ENCODE data around the gene FAXC.
"Not testable (repeated sequence)": the region's sequence is repeated elsewhere in the genome, so short reads cannot be mapped to it uniquely, and the experiment has no call there.

FAXC gene

DNA sequence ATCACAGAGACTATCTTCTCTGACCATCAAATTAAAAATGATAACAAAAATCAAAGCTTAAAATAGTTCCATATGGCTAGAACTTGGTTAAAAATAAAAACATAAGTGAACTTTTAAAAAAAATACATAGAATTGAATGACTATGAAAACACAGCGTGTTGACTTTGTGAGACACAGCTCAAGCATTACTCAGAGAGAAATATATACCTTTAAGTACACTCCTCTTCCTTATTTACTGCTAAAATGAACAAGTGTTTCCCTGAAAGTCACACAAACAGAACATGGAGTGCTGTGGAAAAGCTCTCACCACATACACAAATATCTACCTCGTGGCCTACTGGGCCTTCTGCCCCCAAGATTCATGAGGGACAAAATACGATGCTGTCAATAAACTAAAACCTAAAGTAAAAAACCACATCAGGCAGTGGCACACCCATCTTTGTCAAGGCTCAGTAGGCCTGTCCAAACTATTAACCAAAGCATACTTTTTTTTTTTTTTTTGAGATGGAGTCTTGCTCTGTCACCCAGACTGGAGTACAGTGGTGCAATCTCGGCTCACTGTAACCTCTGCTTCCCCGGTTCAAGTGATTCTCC is 7.5 kb downstream of the FAXC start:
- DNase-seq (ENCODE audit: low spot score) = no peak

DNA sequence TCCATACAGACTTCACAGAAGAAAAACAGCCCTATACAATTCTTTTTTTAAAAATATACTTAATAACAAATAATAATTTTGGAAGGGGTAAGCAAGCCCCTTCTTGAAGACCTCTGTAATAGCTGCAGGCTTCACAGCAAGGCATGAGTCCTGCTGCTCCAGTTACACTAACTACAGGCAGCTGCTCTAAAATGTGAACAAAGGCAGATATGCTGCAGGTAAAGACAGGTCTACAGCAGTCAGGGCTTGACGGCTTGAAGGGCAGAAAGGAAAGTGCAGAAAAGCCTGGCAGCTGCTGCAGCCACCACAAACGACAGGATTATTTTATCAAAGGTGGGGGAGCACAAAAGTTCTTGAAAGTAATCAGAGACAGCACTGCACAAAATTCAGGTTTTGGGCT is 11.3 kb downstream of the FAXC start:
- DNase-seq (ENCODE audit: low spot score) = no peak

DNA sequence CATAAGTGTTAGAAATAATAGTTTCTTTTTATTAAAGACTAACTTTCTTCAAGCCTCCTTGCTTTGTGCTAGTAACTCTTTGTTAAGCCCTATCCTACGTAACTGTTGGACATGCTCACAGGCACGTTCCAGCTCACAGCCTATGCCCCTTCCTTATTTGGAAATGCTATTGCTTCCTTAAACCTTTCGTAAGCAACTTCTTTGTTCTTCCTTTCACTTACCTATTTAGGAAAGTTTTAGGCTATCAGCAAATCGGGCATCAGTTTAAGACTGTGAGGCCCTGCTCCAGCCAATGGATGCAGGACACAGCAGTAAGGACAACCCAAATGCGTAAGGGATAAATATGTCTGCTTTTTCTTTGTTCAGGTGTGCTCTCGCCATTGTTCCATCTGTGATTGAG is 14.2 kb downstream of the FAXC start:
- DNase-seq (ENCODE audit: low spot score) = not testable (repeated sequence)

DNA sequence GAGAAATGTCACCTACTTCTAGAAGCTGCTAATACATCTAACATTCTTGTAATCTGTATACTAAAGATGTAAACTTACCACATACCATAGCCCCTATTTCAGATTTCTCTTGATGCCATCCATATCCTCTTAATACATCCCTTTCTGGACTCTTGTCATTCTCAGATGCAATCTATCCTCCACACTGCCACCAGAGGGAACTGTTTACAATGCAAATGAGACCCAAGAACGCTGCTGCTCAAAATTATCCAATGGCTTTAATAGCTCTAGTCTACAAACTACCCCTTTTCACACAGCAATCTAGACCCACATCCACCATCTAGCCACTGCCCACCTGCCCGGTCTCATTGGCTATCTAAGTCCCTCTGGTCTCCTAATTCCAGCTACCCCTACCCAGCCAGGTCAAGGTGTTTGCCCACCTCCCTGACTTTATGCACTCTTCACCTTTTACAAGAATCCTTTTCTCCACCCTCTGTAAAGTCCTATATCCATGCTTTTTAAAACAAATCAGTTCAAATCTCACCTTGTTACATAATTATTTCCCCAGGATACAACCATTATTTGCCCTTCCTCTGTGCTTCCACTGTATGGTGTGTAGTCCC is 14.8 kb downstream of the FAXC start:
- DNase-seq (ENCODE audit: low spot score) = peak; percentile 69

DNA sequence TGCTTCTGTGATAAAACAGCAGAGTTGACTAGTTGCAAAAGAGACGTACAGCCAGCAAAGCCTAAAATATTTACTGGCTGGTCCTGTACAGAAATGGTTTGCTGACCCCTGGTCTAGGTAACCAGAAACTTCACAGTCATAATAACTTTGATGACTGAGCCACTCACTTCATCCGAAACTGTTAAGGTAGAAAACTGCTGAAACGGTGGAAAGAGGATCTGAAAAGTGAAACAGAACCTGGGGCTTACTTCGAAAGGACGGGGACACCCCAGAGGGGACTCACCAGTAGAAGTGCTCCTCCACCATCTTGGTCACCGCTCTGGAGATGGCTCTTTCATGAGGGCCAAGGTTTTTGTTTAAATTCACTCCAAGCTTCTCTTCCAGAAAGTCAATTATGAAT is 16.4 kb downstream of the FAXC start:
- DNase-seq (ENCODE audit: low spot score) = peak; percentile 14

DNA sequence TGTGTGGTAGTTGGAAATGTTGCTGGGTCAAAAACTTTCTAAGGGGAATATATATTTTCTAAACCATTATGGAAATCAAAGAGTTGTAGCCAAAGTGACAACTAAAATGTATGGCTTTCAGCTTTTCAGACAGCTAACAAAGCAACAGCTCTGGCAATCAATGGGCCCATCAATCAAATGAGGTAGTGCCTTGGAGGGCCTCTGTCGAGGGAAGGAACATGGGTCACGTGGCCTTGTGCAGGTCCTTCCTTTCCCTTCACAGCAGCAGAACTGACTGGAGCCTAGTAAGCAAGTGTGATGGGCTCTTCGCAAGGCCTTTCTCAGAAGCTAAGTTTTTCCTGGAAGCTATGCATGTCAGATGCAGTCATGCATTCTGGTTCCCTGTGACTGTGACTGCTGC is 17.9 kb downstream of the FAXC start:
- no peak for DNase-seq (ENCODE audit: low spot score)

DNA sequence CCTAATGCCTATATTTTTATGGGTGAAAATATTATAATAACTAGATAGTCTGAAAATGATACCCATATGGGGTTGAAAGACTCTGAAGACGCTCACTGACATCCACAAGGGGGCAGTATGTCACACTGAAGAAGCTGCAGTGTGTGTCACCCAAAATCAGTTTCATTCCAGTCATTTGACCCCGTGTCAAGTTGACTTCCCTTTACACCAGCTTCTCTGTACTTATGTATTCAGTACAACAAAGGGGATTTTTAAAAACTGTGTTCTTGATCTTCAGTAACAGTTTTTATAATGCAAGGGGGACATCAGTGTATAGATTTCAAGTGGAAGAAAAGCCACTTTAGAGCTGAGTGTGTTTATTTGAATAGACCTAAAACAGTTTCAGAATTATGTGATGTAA is 19.3 kb downstream of the FAXC start:
- peak; percentile 88 for DNase-seq (ENCODE audit: low spot score)

DNA sequence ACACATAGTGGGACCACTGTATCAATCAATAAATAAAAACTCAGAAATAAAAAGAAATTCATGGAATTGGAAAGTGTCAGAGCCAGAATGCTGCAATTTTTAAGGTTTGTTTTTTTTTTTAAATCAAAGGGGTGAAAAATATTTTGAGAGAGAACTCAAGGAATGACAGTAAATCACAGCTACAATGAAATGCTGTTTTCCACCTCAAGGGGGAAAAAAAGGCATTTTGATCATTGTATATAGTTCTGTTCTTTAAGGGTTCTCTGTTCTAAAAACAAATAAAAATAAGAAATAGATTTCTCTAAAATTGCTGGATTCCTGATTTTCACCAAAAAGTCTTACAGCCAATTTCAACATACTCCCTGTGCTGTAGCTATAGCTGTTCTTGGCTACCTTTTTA is 24.5 kb downstream of the FAXC start:
- no peak for DNase-seq (ENCODE audit: low spot score)

DNA sequence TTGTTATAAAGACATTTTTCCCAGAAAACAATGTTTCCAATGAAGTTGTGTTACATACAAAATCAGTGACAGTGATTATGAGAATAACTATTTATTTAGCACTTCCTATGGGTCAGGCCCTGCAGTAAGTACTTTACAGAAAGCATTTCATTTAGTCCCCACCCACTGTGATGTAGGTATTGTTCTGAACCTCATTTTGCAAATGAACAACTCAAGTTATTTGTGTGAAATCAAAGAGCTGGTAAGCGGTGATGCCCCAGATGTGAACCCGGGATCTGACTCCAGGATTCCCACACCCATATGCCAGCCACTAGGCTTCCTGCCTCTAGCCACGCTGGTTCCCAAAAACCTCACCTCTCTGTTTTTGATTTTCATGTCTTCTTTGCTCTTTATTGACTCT is 30.9 kb downstream of the FAXC start:
- no peak for DNase-seq (ENCODE audit: low spot score)

DNA sequence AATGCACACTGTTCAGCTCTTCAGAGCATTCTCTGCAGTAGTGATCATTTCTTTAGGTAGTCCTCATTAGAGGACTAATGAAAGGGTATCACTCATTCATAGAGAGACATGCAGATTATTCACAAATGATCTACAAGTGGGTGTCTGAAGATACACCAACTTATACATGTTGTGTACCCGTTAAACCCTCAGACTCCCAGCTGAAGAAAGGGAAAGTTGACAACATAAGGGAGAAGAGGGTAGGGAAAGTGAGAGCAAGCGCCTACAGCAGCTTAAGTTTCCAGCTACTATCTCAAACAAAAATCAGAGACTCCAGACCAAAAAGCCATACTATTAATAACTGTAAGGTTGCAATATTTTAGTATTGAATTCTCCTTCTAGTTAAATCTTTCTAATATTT is 37.1 kb downstream of the FAXC start:
- DNase-seq (ENCODE audit: low spot score) = no peak

DNA sequence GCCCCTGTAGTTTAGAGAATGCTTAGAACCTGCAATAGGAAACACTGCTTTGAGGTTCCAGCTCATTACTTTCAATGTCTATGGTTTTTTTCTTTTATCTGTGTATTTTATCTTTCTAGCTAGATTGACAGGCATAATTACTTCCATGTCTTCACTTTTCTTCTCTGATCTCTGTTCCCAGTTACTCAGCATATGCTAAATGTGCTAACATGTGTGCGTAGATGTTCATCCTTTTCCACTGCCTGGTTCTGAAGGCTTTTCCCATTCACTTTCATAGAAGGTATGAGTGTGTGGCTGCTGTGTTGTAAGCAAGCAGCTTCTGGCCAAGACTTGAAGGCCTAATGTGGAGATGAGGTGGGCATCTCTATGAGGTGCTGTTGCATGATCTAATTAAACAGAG is 38.9 kb downstream of the FAXC start:
- DNase-seq (ENCODE audit: low spot score) = no peak

DNA sequence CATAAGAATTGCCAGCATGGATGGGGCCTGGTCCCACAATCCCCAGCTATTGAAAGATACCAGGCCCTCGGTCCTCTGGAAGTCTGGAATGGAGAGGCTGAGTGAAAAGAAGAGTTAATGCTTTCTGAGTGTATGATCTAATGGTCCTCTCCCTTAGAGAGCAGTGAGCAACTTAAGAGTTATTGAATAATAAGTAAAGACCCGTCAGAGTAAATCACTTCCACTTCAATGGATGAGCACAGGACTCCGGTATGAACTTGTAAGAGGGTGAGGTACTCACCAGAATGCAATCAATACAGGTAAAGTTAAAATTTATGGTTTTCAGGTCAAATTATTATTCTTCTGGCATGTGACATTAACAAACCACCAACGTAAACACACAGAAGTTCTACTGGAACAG is 39.9 kb downstream of the FAXC start:
- DNase-seq (ENCODE audit: low spot score) = no peak

DNA sequence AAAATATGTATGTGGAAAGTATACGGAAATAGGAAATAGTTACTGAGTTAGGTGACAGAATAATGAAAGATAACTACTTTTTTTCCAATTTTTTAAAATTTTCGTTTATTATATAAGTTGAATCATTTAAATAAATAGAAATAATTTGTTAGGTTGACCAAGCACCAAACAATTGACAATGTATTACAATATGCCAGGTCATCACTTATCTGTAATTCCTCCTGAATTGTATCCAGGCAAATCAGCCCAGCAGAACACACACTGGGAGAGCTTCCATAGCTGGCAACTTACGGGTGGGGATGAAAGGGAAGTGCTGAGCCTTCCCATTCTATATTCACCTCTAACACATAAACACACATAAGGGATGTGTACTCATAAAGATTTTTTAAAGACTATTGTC is 40.7 kb downstream of the FAXC start:
- no peak for DNase-seq (ENCODE audit: low spot score)

DNA sequence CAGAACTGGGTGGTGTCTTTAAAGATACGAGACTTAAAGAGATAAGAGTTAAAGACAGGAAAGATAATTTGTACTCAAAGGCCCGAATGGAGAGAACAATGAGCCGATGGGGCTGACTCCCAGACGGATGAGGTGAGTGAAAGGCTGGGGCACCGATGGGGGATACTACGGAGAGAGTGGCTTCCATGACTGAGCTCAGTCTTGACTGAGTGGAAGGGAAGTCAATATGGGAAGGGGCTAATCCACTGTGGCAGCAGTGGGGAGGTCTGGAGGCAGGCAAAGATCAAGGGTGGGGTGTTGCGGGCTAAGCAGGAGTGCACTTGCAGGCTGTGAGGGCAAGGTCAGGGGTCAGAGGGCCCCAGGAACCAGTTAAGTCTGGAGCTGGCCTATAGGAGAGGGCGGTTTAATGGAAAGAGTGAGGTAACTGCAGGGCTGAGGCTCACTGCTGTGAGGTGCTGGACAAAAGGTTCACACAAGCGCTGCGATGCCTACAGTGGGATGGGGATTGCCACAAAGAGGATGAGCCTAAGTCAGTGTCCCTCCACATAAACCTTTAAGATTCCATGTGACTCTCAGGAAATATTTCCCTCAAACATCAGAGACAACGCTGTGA is 42.1 kb downstream of the FAXC start:
- DNase-seq (ENCODE audit: low spot score) = no peak

DNA sequence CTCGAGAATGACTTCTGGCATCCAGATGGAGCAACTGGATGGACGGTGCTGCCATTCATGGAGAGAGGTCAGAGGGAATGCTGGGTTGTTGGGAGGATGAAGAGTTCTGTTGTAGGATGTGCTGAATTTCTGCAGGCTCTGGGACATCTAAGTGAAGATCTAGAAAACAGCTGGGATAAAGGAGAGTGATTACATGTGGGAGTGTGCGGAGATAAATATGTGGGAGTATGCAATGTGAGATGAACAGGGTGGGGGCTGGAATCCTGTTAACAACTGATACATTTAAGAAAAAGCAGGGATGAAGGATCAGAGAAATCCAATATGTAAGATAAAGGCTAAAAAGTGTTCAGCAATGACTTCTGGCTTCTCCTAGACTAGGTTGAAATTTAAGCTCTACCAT is 43.1 kb downstream of the FAXC start:
- DNase-seq (ENCODE audit: low spot score) = no peak

DNA sequence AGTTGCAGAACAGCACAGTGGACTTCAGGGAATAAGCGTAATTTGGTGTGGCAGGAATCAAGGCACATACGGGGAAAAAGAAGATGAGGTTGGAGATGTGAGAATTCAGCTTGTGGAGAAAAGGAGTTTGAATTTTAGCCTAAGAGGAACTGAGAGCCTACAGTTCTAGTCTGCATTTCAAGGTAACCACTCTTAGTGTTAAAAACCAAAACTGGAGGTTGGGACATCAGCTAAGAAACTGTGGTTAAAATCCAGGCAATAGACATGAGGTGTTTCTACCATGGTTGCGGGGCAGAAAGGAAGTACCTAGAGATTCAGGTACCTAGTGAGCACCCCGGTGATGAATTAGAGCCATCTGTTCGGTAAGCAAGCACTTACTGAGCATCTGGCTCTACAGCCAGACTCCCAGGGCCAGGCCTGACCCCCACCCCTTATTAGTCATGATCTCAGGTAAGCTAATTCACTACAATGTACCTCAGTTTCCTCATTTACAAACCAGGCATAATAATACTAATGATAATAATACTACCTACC is 44.4 kb downstream of the FAXC start:
- no peak for DNase-seq (ENCODE audit: low spot score)

DNA sequence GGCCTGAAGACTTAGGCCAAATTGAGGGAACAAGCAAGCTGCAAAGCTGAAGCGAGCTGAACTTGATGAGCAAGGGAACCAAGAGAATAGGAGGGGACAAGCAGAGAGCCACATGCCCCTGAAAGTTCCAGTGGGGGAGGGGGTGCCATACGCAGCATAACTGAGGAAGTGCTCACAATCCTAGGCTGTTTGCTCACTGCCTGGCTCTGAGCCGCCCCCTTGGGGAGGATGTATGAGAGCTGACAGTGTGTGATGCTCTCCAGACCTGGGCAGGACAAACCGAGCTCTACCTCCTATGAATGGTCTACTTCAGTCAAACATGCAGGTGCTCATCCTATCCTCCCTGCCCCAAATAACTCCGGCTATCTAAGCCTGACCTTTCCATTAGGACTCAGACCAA is 52.1 kb downstream of the FAXC start:
- no peak for DNase-seq (ENCODE audit: low spot score)

DNA sequence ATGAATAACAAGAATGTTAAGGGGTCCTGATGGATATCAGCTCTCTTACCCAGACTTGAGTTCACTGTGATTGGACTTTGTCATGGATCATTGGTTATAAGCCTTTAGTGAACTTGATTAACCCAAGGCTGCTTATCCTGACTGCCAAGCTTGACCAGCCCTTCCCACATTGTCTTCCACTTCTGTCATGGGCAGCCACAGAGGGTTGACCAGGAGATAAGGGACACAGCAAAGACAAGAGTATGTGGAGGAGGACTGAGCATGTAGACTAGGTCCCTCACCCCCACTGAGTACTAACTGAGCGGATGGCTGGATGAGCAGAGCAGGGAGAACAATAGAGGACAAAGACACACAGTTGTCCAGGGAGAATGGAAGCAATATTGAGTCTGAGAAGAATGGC is 52.5 kb downstream of the FAXC start:
- DNase-seq (ENCODE audit: low spot score) = no peak

DNA sequence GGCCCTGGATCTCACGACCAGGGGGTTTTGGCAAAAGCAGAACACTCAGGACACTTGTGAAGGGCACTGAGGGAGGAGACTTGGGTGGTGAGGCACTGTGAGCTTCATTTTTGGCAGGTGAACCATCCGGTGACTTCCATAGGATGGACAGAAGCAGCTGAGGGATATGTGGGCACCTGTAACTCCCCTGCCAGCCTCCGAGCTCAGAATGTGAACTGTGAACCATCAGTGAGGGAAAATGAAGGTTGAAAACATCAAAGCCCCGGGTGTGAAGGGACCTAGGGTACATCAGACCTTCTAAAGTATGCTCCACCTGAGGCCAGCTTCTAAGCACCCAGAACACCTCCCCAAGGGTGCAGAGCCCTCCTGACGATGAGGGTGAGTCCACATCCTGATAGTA is 53.2 kb downstream of the FAXC start:
- no peak for DNase-seq (ENCODE audit: low spot score)

DNA sequence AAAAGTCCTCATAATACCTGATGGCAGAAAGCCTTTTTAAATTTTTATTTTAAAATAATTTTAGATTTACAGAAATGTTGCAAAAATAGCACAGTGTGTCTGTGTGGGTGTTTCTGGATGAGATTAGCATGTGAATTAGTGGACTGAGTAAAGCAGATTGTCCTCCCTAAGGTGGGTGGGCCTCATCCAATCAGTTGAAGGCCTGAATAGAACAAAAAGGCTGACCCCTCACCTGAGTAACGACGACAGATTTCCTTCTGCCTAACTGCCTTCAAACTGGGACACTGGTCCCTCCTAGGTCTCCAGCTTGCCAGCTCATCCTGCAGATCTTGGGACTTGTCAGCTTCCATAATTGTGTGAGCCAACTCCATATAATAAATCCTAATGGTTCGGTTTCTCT is 54.2 kb downstream of the FAXC start:
- no peak for DNase-seq (ENCODE audit: low spot score)

DNA sequence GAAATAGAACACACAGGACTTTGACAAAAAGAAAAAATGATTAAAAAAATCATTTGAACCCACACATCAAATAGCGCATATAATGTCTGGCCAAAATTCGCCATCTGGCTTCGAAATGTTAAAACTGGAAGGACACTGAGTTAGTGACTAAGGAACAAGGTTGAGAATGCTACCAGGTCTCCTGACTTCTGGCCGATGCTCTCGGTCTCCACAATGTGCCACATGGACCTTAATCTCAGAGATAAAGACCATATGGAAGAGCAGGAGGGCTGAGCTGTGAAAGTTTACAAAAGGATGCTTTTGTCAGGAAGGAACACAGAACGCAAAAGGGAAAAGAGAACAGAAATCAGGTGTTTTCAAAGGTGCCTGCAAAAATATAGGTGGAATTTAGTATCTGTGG is 54.7 kb downstream of the FAXC start:
- DNase-seq (ENCODE audit: low spot score) = no peak

DNA sequence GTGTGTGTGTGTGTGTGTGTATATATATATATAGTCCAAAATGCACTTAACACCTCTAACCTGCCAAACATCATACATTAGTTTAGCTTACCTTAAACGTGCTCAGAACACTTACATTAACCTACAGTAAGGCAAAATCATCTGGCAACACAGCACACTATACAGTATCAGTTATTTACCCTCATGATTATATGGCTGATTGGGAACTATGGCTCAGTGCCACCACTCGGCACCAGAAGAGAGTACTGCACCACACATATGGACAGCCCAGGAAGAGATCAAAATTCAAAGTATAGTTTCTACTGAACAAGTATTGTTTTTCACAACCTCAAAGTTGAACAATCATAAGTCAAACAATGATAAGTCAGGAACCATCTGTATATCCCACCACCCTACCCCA is 59.8 kb downstream of the FAXC start:
- no peak for DNase-seq (ENCODE audit: low spot score)

DNA sequence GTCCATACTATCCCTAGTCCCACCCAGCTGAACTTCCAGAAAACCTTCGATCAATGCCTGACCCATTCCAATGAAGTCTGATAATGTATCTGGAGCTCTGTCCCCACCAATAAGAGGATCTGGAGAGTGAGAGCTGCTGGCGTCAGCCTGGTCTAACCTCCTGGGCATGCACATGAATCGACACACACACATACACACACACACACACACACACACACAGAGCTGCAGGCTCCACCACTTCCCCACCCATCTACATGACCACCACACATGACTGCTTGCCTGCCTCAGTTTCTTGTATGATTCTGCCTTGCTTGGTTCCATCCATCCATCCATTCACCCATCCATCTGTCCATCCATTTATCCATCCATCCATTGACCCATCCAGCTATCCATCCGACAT is 60.8 kb downstream of the FAXC start:
- no peak for DNase-seq (ENCODE audit: low spot score)

DNA sequence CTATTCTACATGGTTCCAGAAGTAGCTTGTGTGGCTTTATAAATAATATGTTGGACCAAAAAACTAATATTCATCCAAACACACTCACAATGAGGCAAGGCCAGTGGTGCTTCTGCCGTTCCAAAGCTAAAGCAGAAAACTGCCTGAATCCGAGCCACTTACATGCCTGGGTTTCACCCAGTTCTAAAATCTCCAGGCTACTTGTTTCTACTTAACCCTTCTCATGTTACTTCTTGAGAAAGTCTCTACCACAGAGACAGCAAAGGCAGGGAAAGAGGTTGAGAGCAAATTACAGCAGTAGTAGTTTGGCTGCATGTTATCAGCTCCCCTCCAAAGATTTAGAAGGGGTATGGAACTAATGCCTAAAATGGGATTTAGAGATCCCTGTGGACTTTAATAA is 62.0 kb downstream of the FAXC start:
- no peak for DNase-seq (ENCODE audit: low spot score)

Measured in activated CD4-positive, alpha-beta T cell treated with anti-CD3 and anti-CD28 coated beads, Interleukin-2, Interleukin-4, amounts not matched to agents 100 ng/mL and 50 ng/mL, durations not matched to agents 16 hours and 8 hours (primary cell).